Adipose tissue (tissue), 3 donors: ENCODE data around the gene CLEC18B. TPM values are rescaled to one million over a fixed set of nuclear protein-coding genes. Genes with fewer than 3 reads are reported as not detected.
"Not testable (repeated sequence)": the region's sequence is repeated elsewhere in the genome, so short reads cannot be mapped to it uniquely, and the experiment has no call there.

Experiments
- H3K27ac ChIP-seq: one replicate; pipeline ENCODE4 v1.5.1; 2013; ENCODE audit warnings: low read depth, low read length
- WGBS, 3 donors: extraction: QIAGEN DNeasy Blood & Tissue Kit; methylation state at CpG; one replicate each; pipeline ENCODE4 v1.1.7; 2013; 5-methylcytosine and 5-hydroxymethylcytosine counted together
- polyA plus RNA-seq, 3 donors: library from polyadenylated mRNA; stranded (reverse); fragments of 200-250 nt; gene quantifications; one replicate each; pipeline ENCODE4 v1.2.3, GENCODE V29; 2013
- donor health status: healthy with polysubstance abuse.
- donor health status: Bipolar disorder and iron deficiency.
- donor health status: healthy.

CLEC18B gene
- polyA plus RNA-seq, 3 donors: 0.15 to 0.71 (median 0.45) TPM

GRCh38 chr16:74449470-74449869, 28.2 kb upstream of the CLEC18B start:
- 92 to 94% (median 93%) methylated on average over 5 of the region's 5 CpGs for WGBS, 3 donors
- peak overlapping the region; percentile 9 for H3K27ac ChIP-seq

DNA sequence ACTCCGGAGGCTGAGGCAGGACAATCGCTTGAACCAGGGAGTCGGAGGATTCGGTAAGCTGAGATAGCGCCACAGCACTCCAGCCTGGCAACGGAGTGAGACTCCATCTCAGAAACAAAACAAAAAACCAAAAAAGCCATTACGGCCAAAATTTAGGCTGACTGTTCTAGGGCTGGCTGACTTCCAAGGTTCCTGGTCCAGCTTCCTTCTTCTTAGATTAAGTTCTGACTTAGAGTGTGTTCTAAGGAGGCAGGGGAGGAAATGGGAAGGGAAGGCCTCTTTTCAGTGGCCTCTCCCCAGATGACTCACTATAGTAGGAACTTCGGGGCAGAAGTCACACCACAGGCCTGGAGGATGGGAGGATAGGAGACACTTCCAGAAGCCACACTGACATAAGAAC, 27.7 kb upstream of the CLEC18B start:
- H3K27ac ChIP-seq: no peak overlapping the region
- WGBS, 3 donors: 27 to 80% (median 40%) methylated on average over 8 of the region's 8 CpGs

DNA sequence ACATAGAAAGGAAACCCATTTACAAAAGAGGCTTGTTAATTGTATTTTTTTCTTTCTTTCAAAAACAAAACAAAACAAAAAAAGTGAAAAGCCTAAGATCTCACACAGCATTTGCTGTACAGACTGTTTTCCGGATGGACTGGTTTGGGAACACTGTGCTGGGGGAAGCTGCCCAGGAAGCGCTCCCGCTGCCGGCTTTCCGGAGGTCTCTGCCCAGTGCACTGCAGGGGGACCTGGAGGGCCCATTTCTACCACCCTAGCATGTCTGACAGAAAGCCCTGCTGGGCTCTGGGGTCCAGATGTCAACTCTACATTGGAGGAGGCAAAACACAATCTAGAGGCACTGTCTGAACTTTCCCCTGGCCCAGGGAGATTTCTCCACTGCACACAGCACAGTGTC, 26.3 kb upstream of the CLEC18B start:
- peak overlapping the region; percentile 24 for H3K27ac ChIP-seq
- 80 to 93% (median 82%) methylated on average over 5 of the region's 5 CpGs for WGBS, 3 donors

DNA sequence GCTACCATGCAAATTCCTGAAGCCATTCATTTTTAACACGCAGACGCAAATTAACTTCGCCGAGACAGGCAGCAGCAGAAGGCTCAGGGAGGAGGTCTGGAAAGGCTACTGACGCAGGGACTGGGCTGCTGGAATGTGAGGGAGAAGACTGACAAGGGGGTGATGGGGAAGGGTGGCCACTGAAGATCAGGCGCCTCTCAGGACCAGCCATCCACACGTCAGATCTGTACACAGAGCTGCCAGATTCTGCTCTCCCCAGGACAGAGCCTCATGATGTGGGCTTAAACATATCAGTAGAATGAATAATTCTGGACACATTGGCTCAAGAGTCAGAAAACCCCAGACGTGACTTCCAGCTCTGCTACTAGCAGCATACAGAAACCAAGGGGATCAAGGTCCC, 25.6 kb upstream of the CLEC18B start:
- WGBS, 3 donors: 94 to 95% (median 95%) methylated on average over 8 of the region's 8 CpGs
- no peak overlapping the region for H3K27ac ChIP-seq

GRCh38 chr16:74443624-74444346, 22.5 kb upstream of the CLEC18B start:
- not testable (repeated sequence) for H3K27ac ChIP-seq
- WGBS, 3 donors: 97 to 98% (median 98%) methylated on average over 11 to 13 of the region's 13 CpGs

GRCh38 chr16:74439685-74440084, 18.4 kb upstream of the CLEC18B start:
- 62 to 75% (median 74%) methylated on average over 7 of the region's 7 CpGs for WGBS, 3 donors
- no peak overlapping the region for H3K27ac ChIP-seq

GRCh38 chr16:74438492-74438979, 17.3 kb upstream of the CLEC18B start:
- H3K27ac ChIP-seq: no peak overlapping the region
- WGBS, 3 donors: 35 to 77% (median 46%) methylated on average over 7 of the region's 7 CpGs

DNA sequence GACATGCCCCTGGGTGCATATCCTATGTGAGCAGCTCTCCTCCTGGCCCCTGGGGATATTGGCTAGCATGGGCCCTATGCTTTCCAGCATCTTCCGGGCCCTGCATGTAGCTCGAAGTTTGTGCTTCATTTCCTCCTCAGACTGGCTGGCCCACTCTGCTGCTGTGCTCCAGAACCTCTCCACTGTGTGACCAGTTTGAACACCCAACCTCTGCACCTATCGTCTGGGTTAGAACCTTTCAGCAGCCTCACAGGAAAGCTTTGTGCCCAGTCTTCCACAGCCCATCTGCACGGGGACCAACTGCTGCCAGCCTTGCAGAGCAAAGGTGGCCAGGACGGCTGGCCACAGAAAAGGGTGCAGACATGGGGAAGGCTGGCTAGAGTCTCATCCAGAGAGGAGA, 10.2 kb upstream of the CLEC18B start:
- no peak overlapping the region for H3K27ac ChIP-seq
- WGBS, 3 donors: 77 to 84% (median 78%) methylated on average over 5 of the region's 5 CpGs

- 24 to 31% (median 30%) methylated on average over 13 of the region's 13 CpGs for WGBS, 3 donors
- not testable (repeated sequence) for H3K27ac ChIP-seq
Observed at GRCh38 chr16:74430036-74430712, 8.9 kb upstream of the CLEC18B start.

- 89 to 93% (median 90%) methylated on average over 1 to 3 of the region's 8 CpGs for WGBS, 3 donors
- H3K27ac ChIP-seq: not testable (repeated sequence)
Observed at GRCh38 chr16:74428493-74428892, 7.2 kb upstream of the CLEC18B start.

DNA sequence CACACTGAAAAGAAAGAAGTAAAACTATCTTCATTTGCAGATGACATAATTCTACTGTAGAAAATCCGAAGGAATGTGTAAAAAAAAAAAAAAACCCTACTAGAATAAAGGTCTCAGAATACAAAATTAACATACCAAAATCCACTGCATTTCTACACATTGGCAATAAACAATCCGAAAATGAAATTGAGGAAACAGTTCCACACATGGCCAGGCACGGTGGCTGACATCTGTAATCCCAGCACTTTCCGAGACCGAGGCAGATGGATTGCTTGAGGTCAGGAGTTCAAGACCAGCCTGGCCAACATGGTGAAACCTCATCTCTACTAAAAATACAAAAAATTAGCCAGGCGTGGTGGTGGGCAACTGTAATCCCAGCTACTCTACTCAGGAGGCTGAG, 4.5 kb upstream of the CLEC18B start:
- 49 to 63% (median 60%) methylated on average over 6 of the region's 6 CpGs for WGBS, 3 donors
- H3K27ac ChIP-seq: not testable (repeated sequence)

- WGBS, 3 donors: 86 to 93% (median 91%) methylated on average over 2 to 4 of the region's 4 CpGs
- not testable (repeated sequence) for H3K27ac ChIP-seq
Observed at GRCh38 chr16:74423721-74424120, 2.4 kb upstream of the CLEC18B start.

- WGBS, 3 donors: 77 to 90% (median 89%) methylated on average over 5 of the region's 17 CpGs
- H3K27ac ChIP-seq: not testable (repeated sequence)
Observed at GRCh38 chr16:74422086-74422485, 808 bp upstream of the CLEC18B start.

GRCh38 chr16:74421482-74421785, 156 bp upstream of the CLEC18B start:
- not testable (repeated sequence) for H3K27ac ChIP-seq
- WGBS, 3 donors: 71 to 83% (median 77%) methylated on average over 5 to 9 of the region's 16 CpGs

- not testable (repeated sequence) for H3K27ac ChIP-seq
- WGBS, 3 donors: 56 to 65% (median 58%) methylated on average over 7 to 9 of the region's 14 CpGs
Observed at GRCh38 chr16:74419811-74420210, 1.5 kb downstream of the CLEC18B start.

DNA sequence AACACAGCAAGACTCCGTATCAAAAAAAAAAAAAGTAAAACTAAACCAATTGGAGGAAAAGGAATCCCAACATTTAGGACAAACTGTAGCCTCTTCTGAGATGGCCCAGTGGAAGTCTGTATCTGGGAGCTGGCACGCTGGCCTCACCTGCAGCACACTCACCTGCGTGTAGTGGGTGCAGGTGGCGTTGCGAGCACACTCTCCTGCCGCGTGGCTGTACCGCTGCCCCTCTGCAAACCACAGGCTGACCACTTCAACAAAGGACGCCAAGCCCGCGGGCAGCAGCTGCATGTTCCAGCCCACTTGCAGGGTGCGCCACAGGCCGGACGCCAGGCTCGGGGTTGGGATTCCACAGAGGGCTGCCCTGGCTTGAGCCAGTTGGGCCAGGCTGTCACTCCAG, 3.4 kb downstream of the CLEC18B start:
- H3K27ac ChIP-seq: not testable (repeated sequence)
- 94 to 100% (median 95%) methylated on average over 1 to 11 of the region's 15 CpGs for WGBS, 3 donors

DNA sequence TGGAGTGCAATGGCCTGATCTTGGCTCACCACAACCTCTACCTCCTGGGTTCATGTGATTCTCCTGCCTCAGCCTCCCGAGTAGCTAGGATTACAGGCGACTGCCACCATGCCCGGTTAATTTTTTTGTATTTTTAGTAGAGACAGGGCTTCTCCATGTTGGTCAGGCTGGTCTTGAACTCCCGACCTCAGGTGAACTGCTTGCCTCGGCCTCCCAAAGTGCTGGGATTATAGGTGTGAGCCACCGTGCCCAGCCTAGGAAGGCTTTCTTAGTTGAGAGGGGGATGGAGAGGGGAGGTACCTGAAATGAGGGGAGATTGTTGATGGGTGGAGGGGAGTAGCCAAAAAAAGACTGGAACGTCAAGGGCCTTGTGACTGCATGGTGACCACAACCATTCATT, 7.4 kb downstream of the CLEC18B start:
- WGBS, 3 donors: 83 to 90% (median 84%) methylated on average over 7 of the region's 7 CpGs
- H3K27ac ChIP-seq: not testable (repeated sequence)

- not testable (repeated sequence) for H3K27ac ChIP-seq
Observed at GRCh38 chr16:74413485-74413884, 7.8 kb downstream of the CLEC18B start.

DNA sequence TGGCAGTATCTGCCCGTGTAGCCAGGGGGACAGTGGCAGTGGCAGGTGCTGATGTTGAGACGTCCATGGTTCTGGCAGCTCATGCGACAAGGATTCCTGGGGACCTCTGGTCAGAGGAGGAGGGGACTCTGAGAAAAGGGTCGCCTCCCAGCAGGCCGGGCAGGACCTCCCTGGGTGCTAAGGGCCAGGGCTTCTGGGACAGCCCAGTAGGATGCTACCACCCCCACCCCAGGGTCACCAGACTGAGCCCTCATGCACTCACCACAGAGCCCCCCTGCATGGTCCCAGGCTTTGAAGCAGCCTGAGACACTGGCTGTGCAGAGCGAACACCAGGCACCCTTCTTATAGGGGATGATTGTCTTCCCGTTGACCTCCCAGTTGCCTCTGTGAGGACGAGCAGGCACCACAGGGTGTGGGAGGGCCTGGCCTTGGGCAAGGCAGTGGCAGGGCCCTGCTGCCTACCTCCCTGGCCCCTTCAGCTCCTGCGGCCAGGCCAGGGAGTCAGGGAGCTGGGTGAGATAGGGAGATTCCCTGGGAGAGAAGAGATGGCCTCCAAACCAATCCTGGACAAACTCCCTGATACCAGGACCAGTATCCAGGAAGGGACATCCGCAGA, 8.4 kb downstream of the CLEC18B start:
- 80 to 89% (median 87%) methylated on average over 7 to 8 of the region's 10 CpGs for WGBS, 3 donors
- not testable (repeated sequence) for H3K27ac ChIP-seq

More at GRCh38 chr16:74413485-74413884, 7.8 kb downstream of the CLEC18B start:
- WGBS, 3 donors: 84 to 96% (median 90%) methylated on average over 8 to 9 of the region's 9 CpGs
